ENCODE data around the gene RPLP1. TPM values are rescaled to one million over a fixed set of nuclear protein-coding genes. Genes with fewer than 3 reads are reported as not detected.

Gene RPLP1
- total and polyA plus RNA-seq, 3 experiments from 2014 or later: 2,084 to 2,332 (median 2,216) TPM

DNA sequence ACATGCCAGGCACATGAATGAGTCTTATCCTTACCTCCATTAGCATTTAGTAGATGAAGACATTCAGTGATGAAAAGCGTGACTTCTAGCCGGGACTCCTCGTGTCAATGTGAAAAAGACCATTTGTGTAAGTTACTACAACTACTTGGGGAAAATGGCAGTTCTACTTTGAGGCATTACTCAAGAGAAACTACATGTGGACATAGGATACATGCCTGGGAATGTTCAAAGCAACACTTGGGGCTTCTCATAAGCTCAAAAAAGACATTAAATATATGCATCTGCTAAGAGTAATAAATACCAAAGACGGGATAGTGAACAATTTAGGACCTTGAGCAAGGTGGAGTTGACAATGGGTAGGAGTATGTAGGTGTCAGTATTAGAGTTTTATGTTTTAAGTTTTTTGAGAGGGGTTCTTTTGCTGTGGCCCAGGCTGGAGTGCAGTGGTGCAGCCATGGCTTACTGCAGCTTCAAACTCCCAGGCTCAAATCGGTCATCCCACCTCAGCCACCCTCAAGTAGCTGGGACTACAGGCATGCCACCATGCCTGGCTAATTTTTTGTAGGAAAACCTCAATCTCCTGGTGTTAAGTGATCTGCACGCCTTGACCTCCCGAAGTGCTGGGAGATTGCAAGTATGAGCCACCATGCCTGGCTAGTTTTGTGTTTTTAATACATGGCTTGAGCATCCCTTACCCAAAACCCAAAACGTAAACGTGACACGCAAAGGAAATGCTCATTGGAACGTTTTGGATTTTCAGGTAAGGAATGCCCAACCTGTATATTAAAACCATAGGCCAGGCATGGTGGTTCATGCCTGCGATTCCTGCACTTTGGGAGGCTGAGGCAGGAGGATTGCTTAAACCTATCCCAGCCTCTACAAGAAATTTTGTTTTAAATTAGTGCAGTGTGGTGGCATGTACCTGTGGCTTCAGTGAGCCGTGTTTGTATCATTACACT lies 3.9 kb downstream of the RPLP1 start:
- peaks cover 38 to 59% (median 43%) of the 10 kb centered on the region in 3 donors for H3K4me1 Mint-ChIP-seq

DNA sequence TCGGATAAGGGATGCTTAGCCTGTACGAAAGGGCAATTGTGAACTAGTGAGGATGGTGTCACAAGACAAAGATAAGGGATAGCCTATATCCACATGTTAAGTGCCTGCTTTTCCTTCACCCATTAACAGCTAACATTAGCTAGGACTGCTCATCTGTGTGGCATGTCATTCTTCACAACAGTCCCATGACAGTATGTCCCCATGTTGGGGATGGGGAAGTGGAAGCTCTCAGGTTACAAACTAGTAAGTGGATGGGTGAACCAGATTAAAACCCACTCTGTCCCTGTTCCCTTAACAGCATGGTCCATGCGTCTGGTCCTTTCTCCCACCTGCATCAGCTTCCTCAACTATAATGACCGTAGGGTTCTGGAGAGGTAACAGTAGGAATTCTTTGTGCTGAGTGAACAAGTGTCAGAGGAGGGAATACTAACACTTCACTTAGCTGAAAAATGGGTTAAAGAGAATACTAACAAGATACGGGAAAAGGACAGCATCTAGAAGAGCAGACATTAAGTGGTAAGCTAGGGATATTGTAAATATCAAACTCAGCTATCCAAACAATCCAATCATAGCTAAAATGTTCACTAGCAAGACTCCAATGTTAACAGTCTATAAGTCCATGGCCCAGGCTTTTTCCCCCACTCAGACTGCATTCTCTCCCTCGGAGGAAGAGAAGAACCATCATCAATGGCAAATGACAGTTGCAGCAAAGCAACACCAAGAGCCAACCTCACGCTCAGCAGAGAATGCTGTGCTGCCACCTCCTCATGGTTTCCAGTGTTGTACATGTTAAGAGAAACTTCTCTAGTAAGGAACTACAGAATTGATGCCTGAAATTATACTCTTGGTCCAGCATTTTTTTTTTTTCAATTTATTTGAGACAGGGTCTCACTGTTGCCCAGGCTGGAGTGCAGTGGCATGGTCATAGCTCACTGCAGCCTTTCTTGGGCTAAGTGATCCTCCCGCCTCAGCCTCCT lies 5.0 kb downstream of the RPLP1 start:
- ChIA-PET CTCF (interaction anchor here (0.8 to 1.2 kb wide), 2 partner anchors 10 to 22 kb away, joined by 3 to 6 read pairs; no protein-coding TSS in a partner anchor), POLR2A (no interaction called here)
- H3K27ac ChIP-seq (ENCODE audit: low read depth, low read length): no peak overlapping the region
- Mint-ChIP-seq H3K4me1 (peaks cover 36 to 60% (median 43%) of the 10 kb centered on the region in 3 donors), H3K4me3 (peak overlapping the region in 1 of 7 donors; percentile 53), H3K27ac (peak overlapping the region in 6 of 8 donors; percentile 13 to 88 (median 84)), H3K9me3 (no peaks in the 10 kb centered on the region), H3K27me3 (peaks cover 0 to 3% of the 10 kb centered on the region in 2 donors), H3K36me3 (peaks cover 3 to 50% (median 9%) of the 10 kb centered on the region in 3 donors)
- no peak for DNase-seq
- H3K27me3 ChIP-seq (ENCODE audit: insufficient read depth, low read length, poor library complexity, severe bottlenecking): no peaks in the 10 kb centered on the region
- peaks cover 28% of the 10 kb centered on the region for H3K36me3 ChIP-seq (ENCODE audit: insufficient read depth, low read length)
- H3K4me3 ChIP-seq (ENCODE audit: low read length): no peak overlapping the region
- H3K9me3 ChIP-seq (ENCODE audit: low read length): no peaks in the 10 kb centered on the region
- H3K4me1 ChIP-seq (ENCODE audit: insufficient read depth, low read length): peaks cover 36% of the 10 kb centered on the region

More for the DNA sequence above, 3.9 kb downstream of the RPLP1 start:
- Mint-ChIP-seq H3K27ac (peak overlapping the region; percentile 2 to 96 (median 40)), H3K9me3 (no peaks in the 10 kb centered on the region), H3K36me3 (peaks cover 3 to 53% (median 9%) of the 10 kb centered on the region in 3 donors), H3K27me3 (peaks cover 0 to 2% of the 10 kb centered on the region in 2 donors), H3K4me3 (peak overlapping the region in 1 of 7 donors; percentile 68)
- Histone ChIP-seq H3K27ac (ENCODE audit: low read depth, low read length) (no peak overlapping the region), H3K4me1 (ENCODE audit: insufficient read depth, low read length) (peaks cover 35% of the 10 kb centered on the region), H3K27me3 (ENCODE audit: insufficient read depth, low read length, poor library complexity, severe bottlenecking) (no peaks in the 10 kb centered on the region), H3K36me3 (ENCODE audit: insufficient read depth, low read length) (peaks cover 28% of the 10 kb centered on the region), H3K9me3 (ENCODE audit: low read length) (no peaks in the 10 kb centered on the region), H3K4me3 (ENCODE audit: low read length) (no peak overlapping the region)
- DNase-seq: no peak
- POLR2A ChIA-PET: interaction anchor here (1.0 to 1.3 kb wide), 2 partner anchors 11 to 12 kb away, joined by 4 read pairs; no protein-coding TSS in a partner anchor
- CTCF ChIA-PET: interaction anchor here (6.2 kb wide), 1 partner anchor 9 kb away, joined by 121 read pairs; no protein-coding TSS in a partner anchor

DNA sequence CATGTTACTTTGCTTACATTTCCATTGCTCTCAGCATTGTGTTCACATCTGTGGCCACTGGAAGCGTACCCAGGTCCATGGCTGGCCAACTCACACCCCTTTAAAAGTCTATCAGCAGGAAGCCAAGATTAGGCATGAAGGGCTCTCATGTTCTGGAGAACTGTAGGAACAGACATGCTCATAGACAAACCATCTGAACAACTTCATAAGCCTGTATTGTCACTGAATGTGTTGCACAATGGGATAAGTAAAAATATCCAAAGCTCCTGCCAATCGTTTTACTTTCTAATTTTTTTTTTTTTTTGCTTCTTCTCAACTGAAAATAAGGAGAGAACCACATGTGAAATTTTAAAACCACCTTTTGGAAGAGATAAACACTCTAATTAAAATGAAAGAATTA lies 6.4 kb downstream of the RPLP1 start:
- Mint-ChIP-seq H3K36me3 (peaks cover 3 to 38% (median 9%) of the 10 kb centered on the region in 3 donors), H3K4me3 (no peak overlapping the region), H3K27ac (peak overlapping the region in 2 of 8 donors; percentile 61 to 87), H3K27me3 (peaks cover 0 to 2% of the 10 kb centered on the region in 2 donors), H3K9me3 (no peaks in the 10 kb centered on the region), H3K4me1 (peaks cover 37 to 62% (median 47%) of the 10 kb centered on the region in 3 donors)
- H3K27me3 ChIP-seq (ENCODE audit: insufficient read depth, low read length, poor library complexity, severe bottlenecking): no peaks in the 10 kb centered on the region
- H3K4me1 ChIP-seq (ENCODE audit: insufficient read depth, low read length): peaks cover 40% of the 10 kb centered on the region
- H3K36me3 ChIP-seq (ENCODE audit: insufficient read depth, low read length): peaks cover 28% of the 10 kb centered on the region
- no peak for DNase-seq
- CTCF ChIA-PET: no interaction called here
- POLR2A ChIA-PET: no interaction called here
- no peaks in the 10 kb centered on the region for H3K9me3 ChIP-seq (ENCODE audit: low read length)
- H3K27ac ChIP-seq (ENCODE audit: low read depth, low read length): no peak overlapping the region
- H3K4me3 ChIP-seq (ENCODE audit: low read length): no peak overlapping the region

DNA sequence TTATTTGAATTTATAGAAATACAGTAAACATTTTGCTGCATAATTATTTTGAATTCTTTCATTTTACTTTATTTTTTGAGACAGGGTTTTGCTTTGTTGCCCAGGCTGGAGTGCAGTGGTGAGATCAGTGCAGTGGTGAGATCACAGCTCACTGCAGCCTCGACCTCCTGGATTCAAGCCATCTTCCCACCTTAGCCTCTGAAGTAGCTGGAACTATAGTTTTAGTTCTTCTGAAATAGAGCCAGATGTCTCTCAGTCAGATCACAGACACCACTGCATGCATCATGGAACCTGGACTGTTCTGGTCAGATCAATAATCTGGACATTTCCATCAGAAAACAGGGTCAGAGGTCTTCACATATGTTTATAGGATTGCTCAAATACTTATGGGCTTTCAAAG lies 7.9 kb downstream of the RPLP1 start:
- POLR2A ChIA-PET: interaction anchor here (4.3 kb wide), 1 partner anchor 8 kb away, joined by 110 read pairs; the partner anchor contains the start of gene RPLP1
- peaks cover 0 to 24% (median 7%) of the 10 kb centered on the region in 3 donors for H3K36me3 Mint-ChIP-seq
- DNase-seq: no peak

DNA sequence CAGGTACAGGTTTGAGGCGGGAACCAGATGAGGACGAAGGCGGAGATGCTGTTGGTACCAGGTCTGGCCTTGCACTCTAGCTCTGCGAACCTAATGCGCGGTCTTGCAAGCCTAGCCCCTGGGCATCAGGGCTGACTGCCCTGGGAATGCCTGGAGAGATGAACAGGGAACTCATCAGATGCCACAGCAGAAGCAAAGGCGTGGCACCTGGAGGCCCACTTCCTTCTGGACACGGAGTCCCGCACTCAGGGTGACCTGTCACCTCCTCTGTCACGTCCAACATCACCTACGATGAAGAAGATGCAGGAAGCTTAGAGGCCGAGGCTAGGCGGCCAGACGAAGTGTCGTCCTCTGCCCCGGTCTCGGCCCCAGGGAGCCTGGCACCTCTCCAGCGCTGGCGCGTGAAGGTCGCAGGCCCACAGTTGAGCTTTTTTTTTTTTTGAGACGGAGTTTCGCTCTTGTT lies 9.4 kb downstream of the RPLP1 start:
- Mint-ChIP-seq H3K9me3 (no peaks in the 10 kb centered on the region), H3K27ac (peak overlapping the region in 6 of 8 donors; percentile 47 to 96 (median 94)), H3K4me1 (peaks cover 17 to 53% (median 24%) of the 10 kb centered on the region in 3 donors), H3K4me3 (peak overlapping the region; percentile 81 to 97 (median 91)), H3K27me3 (peaks cover 0 to 2% of the 10 kb centered on the region in 2 donors), H3K36me3 (peaks cover 0 to 9% (median 3%) of the 10 kb centered on the region in 3 donors)
- no peaks in the 10 kb centered on the region for H3K27me3 ChIP-seq (ENCODE audit: insufficient read depth, low read length, poor library complexity, severe bottlenecking)
- no peak for DNase-seq
- H3K4me1 ChIP-seq (ENCODE audit: insufficient read depth, low read length): peaks cover 25% of the 10 kb centered on the region
- H3K36me3 ChIP-seq (ENCODE audit: insufficient read depth, low read length): peaks cover 5% of the 10 kb centered on the region
- POLR2A ChIA-PET: interaction anchor here (1.0 to 4.3 kb wide), 2 partner anchors 9 to 42 kb away, joined by 5 to 110 read pairs; partner anchors contain the start of gene RPLP1
- CTCF ChIA-PET: interaction anchor here (0.9 to 9.7 kb wide), 13 partner anchors 8 to 1093 kb away, joined by 3 to 121 read pairs (median 4); partner anchors contain the start of genes KIF23 and RPLP1
- peak overlapping the region; percentile 93 for H3K4me3 ChIP-seq (ENCODE audit: low read length)
- H3K9me3 ChIP-seq (ENCODE audit: low read length): no peaks in the 10 kb centered on the region
- peak overlapping the region; percentile 74 for H3K27ac ChIP-seq (ENCODE audit: low read depth, low read length)

More for the DNA sequence above, 7.9 kb downstream of the RPLP1 start:
- Histone ChIP-seq H3K9me3 (ENCODE audit: low read length) (no peaks in the 10 kb centered on the region), H3K36me3 (ENCODE audit: insufficient read depth, low read length) (peaks cover 21% of the 10 kb centered on the region), H3K4me3 (ENCODE audit: low read length) (no peak overlapping the region), H3K4me1 (ENCODE audit: insufficient read depth, low read length) (peaks cover 26% of the 10 kb centered on the region), H3K27me3 (ENCODE audit: insufficient read depth, low read length, poor library complexity, severe bottlenecking) (no peaks in the 10 kb centered on the region), H3K27ac (ENCODE audit: low read depth, low read length) (no peak overlapping the region)
- no peaks in the 10 kb centered on the region for H3K9me3 Mint-ChIP-seq
- H3K4me1 Mint-ChIP-seq: peaks cover 23 to 55% (median 33%) of the 10 kb centered on the region in 3 donors
- peaks cover 0 to 2% of the 10 kb centered on the region in 2 donors for H3K27me3 Mint-ChIP-seq
- H3K27ac Mint-ChIP-seq: peak overlapping the region in 3 of 8 donors; percentile 19 to 95 (median 23)
- CTCF ChIA-PET: interaction anchor here (0.6 to 9.7 kb wide), 4 partner anchors 7 to 561 kb away, joined by 3 to 121 read pairs (median 3); partner anchors contain the start of gene RPLP1
- H3K4me3 Mint-ChIP-seq: peak overlapping the region in 1 of 7 donors; percentile 52

DNA sequence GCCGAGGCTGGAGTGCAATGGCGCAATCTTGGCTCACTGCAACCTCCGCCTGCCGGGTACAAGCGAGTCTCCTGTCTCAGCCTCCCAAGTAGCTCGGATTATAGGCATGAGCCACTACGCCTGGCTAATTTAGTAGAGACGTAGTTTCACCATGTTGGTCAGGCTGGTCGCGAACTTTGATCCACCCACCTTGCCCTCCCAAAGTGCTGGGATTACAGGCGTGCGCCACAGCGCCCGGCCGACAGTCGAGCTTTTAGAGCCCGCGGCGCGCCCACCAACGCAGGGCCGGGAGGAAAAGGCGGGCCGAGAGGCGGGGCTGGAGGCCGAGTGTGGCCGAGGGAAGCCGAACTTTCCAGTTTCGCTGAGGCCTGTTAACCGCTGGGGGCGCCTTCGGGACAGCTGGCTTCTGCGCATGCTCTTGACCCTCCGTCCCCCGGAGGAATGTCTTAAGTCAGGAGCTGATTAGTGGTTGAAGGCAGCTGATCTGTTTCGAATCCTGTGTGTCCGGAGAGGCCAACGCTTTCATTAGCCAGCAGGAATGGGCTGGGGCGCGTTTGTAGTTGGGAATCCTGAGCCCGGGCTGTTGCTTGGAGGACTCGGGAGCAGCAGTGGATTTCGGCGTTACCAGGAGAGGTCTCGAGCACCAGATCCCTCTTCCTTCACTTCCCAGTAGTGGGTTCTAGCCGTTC lies 10.0 kb downstream of the RPLP1 start:
- H3K9me3 Mint-ChIP-seq: no peaks in the 10 kb centered on the region
- ChIA-PET POLR2A (interaction anchor here (1.0 to 4.3 kb wide), 4 partner anchors 10 to 637 kb away, joined by 3 to 110 read pairs (median 4); partner anchors contain the start of genes RPLP1 and TLE3), CTCF (interaction anchor here (0.7 to 9.7 kb wide), 18 partner anchors 9 to 1093 kb away, joined by 3 to 121 read pairs (median 4); partner anchors contain the start of genes KIF23 and RPLP1)
- peaks cover 18 to 54% (median 25%) of the 10 kb centered on the region in 3 donors for H3K4me1 Mint-ChIP-seq
- Histone ChIP-seq H3K9me3 (ENCODE audit: low read length) (no peaks in the 10 kb centered on the region), H3K4me3 (ENCODE audit: low read length) (peak overlapping the region; percentile 93), H3K27ac (ENCODE audit: low read depth, low read length) (peak overlapping the region; percentile 82), H3K36me3 (ENCODE audit: insufficient read depth, low read length) (no peaks in the 10 kb centered on the region), H3K27me3 (ENCODE audit: insufficient read depth, low read length, poor library complexity, severe bottlenecking) (no peaks in the 10 kb centered on the region), H3K4me1 (ENCODE audit: insufficient read depth, low read length) (peaks cover 31% of the 10 kb centered on the region)
- peaks cover 0 to 4% (median 3%) of the 10 kb centered on the region in 3 donors for H3K36me3 Mint-ChIP-seq
- DNase-seq: peak; percentile 87 to 93 (median 90)
- peak overlapping the region; percentile 73 to 96 (median 93) for H3K27ac Mint-ChIP-seq
- peaks cover 0 to 2% of the 10 kb centered on the region in 2 donors for H3K27me3 Mint-ChIP-seq
- H3K4me3 Mint-ChIP-seq: peak overlapping the region; percentile 90 to 97 (median 91)

Data from CD8-positive, alpha-beta memory T cell (primary cell).